CD4-positive, alpha-beta T cell treated with Interleukin-6 for 4 hours (primary cell): ENCODE measurements around the gene SPRY1.

ENCODE experiments used
- DNase-seq: peaks from one replicate; pipeline ENCODE4 v3.0.0-alpha.2; 2020; ENCODE audit warnings: mixed read lengths

SPRY1 gene

GRCh38 chr4:123380728-123381716 is 15.6 kb upstream of the SPRY1 start:
- no peak for DNase-seq

DNA sequence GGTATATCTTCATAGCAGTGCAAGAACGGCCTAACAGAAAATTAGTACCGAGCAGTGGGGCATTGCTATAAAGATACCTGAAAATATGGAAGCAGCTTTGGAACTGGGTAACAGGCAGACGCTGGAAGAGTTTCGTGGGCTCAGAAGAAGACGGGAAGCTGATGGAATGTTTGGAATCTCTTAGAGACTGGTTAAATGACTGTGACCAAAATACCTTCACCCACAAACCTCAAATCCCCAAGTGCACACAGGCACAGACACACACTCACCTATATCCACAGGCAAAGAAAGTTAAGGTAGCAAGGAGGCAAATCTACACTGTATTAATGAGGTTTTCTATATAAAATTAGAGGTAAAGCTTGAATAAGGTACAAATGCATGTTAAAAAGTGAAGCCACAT is 14.6 kb upstream of the SPRY1 start:
- DNase-seq = no peak

- no peak for DNase-seq
Observed at GRCh38 chr4:123383566-123383965, 13.0 kb upstream of the SPRY1 start.

- no peak for DNase-seq
Observed at GRCh38 chr4:123386609-123387008, 10.0 kb upstream of the SPRY1 start.

- no peak for DNase-seq
Observed at GRCh38 chr4:123390846-123391456, 5.6 kb upstream of the SPRY1 start.

- DNase-seq = no peak
Observed at GRCh38 chr4:123393721-123394120, 2.9 kb upstream of the SPRY1 start.

DNA sequence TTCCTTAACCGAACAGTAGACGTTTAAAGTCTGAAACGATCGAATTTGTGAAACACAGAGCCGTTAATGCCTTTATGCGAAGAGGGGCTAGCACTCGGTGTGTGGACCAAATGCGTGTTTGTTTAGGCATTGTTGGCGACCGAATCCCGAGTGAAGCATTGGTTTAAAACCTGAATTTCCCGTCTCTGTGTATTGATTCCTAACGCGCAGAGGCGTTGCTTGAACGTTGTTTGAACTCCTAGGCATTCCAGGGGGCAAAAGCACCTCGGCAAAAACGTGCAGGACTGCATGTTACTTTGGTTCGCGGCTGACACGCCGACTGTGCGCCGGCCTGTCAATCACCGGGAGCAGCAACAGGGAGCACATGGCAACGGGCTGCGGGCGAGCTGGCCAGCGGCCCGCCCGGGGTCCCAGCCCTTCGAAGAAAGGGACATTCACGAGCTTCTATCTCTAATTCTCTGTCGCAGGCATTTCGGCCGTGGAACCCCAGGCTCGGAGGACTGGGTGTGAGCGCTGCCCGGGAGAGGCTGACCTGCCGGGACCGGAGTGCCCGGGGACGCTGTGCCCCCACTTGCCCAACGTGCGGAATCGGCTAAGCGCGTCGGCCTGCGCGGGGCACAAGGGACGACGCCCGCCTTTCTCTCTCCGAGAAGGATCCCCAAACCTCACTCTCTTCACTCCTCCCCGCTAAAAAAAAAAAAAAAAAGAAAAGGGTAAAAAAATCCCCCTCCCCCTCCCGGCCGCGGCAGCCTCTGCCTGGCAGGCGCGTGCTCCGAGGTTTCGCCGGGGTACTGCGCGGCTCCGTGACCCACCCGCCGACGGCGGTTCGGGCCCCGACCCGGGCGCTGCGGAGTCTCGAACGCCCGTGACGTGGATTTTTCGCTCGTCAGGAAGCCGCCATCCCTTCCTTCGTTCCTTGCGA is 810 bp downstream of the SPRY1 start:
- peak; percentile 45 for DNase-seq

- peak; percentile 60 for DNase-seq
Observed at GRCh38 chr4:123398066-123398852, 1.7 kb downstream of the SPRY1 start.

GRCh38 chr4:123398853-123399626 is 2.4 kb downstream of the SPRY1 start:
- DNase-seq = peak; percentile 35

DNA sequence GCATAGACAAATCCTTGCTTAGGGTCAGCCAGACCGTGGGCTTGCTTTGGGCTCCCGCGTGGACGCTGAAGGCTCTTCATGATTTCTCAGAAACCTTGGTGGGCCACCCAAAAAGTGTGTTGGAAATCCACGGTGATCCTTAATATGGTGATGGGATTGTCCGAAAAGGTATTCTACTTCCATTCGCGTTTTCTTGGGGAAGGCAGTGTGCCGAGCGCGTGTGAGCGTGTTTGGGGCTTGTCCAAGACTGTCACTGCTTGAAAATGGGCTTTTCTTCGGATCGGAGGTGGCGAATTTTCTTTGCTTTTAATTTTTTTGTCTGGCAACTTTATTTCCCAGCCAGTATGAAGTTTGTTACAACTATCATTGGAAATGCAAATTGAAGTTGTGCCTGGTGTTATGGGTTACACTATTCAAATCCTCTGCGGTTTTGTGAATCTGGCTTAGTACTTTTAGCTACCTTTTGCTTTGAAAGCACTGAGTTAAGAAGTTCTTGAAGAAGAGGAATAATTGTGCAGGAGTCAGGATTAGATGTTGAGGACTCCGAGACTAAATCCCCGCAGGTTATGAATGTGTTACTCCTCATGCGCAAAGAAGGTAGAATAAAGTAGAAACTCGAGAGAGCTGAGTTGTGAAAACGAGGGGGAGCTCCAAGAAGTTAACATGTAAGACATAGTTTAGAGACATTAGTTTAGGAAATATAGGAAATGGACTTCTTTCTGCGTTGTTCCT is 3.2 kb downstream of the SPRY1 start:
- DNase-seq = no peak

DNA sequence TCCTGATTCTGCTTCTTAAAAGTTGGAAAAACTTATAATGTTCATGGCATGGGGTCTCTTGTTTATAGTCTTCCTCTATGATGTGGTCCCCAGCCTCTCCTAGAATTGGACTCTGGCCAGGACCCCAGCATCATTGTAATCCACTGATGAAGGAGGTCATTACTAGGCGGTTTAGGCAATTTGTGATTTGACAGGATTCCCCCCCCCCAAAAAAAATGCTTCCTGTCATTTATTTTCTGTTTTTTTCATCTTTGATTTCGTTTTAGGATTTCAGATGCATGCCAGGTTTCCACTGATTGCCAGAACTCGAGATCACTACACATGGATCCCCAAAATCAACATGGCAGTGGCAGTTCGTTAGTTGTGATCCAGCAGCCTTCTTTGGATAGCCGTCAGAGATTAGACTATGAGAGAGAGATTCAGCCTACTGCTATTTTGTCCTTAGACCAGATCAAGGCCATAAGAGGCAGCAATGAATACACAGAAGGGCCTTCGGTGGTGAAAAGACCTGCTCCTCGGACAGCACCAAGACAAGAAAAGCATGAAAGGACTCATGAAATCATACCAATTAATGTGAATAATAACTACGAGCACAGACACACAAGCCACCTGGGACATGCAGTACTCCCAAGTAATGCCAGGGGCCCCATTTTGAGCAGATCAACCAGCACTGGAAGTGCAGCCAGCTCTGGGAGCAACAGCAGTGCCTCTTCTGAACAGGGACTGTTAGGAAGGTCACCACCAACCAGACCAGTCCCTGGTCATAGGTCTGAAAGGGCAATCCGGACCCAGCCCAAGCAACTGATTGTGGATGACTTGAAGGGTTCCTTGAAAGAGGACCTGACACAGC is 4.9 kb downstream of the SPRY1 start:
- DNase-seq = no peak

DNA sequence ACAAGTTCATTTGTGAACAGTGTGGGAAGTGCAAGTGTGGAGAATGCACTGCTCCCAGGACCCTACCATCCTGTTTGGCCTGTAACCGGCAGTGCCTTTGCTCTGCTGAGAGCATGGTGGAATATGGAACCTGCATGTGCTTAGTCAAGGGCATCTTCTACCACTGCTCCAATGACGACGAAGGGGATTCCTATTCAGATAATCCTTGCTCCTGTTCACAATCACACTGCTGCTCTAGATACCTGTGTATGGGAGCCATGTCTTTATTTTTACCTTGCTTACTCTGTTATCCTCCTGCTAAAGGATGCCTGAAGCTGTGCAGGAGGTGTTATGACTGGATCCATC is 5.5 kb downstream of the SPRY1 start:
- no peak for DNase-seq

DNA sequence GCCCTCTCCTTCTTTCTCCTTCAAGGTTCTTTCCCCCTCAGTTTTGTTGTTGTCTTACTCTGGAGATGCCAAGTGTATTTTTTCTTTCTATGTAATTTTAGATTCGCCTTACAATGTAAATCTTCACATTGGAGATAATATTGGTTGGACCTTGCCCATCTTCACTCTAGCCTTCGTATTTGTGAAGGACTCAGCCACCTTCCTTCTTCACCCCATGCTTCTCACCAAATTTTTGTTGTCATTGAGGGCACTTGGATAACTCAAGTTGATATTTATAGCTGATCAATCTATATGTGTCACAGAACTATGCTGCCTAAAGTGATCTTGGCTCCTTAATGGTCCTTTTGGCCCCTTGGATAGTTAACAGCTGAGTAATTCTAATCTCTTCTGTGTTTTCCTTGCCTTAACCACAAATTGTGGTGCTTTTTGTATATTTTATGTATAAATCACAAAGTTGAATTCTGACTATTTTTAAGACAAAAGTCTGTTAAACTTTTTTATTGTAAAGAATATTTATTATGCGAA is 6.5 kb downstream of the SPRY1 start:
- no peak for DNase-seq

DNA sequence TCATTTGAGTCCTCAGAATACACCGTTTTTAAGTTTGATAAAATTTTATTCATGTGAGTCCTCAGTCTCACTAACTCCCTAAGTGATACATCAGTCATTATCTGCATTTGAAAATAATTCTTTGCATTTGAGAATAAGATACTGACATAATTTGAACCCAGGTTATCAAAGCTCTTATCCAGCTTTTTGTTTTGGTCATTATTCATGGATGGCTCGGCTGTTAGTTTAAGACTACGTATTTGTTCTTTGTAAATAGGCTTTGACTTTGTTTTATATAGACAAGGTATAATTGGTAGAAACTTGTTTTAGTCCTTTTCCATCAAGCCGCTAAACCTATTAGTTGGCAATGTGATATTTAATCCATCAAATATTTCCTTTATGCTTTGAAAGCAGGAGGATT is 7.9 kb downstream of the SPRY1 start:
- no peak for DNase-seq

DNA sequence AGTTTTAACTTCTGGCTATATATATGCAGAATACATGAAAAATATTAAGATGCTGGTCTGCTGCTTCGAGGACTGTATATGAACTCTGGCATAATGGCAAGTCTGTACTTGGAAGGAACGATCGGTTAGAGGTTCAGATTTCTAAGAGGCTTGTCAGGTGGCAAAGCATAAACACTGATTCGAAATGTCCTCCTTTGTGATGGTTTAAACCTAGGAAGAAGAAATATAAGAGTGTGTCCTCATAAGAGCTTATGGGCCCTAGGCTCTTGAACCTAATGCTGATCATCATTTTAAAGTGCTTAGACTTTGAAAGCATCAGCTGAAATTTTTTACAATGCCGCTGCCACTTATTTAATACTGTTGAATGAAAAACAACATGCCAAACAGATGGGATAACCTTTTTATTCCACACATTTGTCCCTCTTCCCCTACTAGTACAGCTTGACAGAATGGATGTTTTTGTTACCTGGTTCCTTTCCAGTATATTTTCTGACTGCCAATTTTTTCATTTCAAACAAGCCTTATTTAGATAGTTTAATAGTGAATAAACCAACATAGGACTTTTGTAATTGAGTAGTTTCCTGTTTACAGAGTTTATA is 8.8 kb downstream of the SPRY1 start:
- DNase-seq = no peak

- DNase-seq = no peak
Observed at GRCh38 chr4:123406872-123407271, 10.3 kb downstream of the SPRY1 start.

GRCh38 chr4:123408471-123409084 is 12.0 kb downstream of the SPRY1 start:
- DNase-seq = no peak

DNA sequence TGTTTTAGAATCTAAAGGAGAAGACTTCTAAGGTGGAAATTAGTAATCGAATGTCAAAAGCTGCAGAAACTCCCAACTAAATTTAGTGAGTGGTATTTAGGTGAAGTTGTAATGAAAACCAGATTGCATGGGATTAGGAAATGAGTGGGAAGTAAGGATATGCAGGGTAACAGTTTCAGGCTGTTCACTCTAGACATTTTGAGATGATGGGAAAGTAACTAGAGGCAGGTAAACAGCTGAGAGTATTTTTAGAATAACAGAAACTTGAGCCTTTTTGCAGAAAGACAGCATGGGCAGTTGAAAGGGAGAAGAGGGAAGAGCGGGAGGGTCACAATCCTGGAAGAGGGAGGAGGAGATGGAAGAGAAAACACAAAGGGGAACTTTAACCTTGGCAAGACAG is 12.7 kb downstream of the SPRY1 start:
- DNase-seq = no peak

DNA sequence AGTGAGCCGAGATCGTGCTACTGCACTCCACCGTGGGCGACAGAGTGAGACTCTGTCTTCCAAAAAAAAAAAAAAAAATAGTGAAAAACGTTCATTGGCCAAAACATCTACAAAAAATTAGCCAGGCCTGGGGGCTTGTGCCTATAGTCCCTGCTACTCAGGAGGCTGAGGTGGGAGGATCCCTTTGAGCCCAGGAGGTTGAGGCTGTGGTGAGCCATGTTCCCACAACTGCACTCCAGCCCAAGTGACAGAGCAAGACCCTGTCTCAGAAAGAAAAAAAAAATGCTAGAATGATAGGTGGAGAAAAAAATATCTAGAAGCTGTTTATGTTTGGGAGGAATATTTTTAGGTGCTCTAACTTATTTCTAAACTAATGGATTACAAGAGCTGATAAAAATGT is 14.9 kb downstream of the SPRY1 start:
- no peak for DNase-seq
